Mucosa of rectum (tissue), 2 donors: ENCODE data around the gene CCDC51.

Experiments used
- H3K27ac ChIP-seq, 2 donors: one replicate each; pipeline ENCODE4 v1.7.0; 2013; ENCODE audit warnings: inconsistent platforms in 2 of 2, low read depth in 2 of 2, low read length in 2 of 2
- H3K27me3 ChIP-seq, 2 donors: one replicate each; pipeline ENCODE4 v1.7.0; 2013; ENCODE audit warnings: low read length in 2 of 2; ENCODE audit not compliant: control insufficient read depth in 2 of 2, insufficient read depth in 2 of 2
- H3K36me3 ChIP-seq, 2 donors: one replicate each; pipeline ENCODE4 v1.7.0; 2013; ENCODE audit warnings: low read length in 2 of 2; ENCODE audit not compliant: control insufficient read depth in 2 of 2, insufficient read depth in 2 of 2
- H3K4me1 ChIP-seq, 2 donors: one replicate each; pipeline ENCODE4 v1.7.0; 2013; ENCODE audit warnings: low read length in 2 of 2, mild to moderate bottlenecking in 1 of 2; ENCODE audit not compliant: control insufficient read depth in 2 of 2, insufficient read depth in 2 of 2
- H3K4me3 ChIP-seq, 2 donors: one replicate each; pipeline ENCODE4 v1.7.0; 2013; ENCODE audit warnings: low read length in 2 of 2
- H3K9ac ChIP-seq, 2 donors: one replicate each; pipeline ENCODE4 v1.7.0; 2013; ENCODE audit warnings: low read length in 2 of 2, low read depth in 1 of 2, mild to moderate bottlenecking in 1 of 2
- H3K9me3 ChIP-seq, 2 donors: one replicate each; pipeline ENCODE4 v1.7.0; 2013; ENCODE audit warnings: low read length in 2 of 2; ENCODE audit not compliant: control insufficient read depth in 2 of 2
- donor health status: healthy.
- donor health status: Normal muscosa, but diverticular disease.

CCDC51 gene

DNA sequence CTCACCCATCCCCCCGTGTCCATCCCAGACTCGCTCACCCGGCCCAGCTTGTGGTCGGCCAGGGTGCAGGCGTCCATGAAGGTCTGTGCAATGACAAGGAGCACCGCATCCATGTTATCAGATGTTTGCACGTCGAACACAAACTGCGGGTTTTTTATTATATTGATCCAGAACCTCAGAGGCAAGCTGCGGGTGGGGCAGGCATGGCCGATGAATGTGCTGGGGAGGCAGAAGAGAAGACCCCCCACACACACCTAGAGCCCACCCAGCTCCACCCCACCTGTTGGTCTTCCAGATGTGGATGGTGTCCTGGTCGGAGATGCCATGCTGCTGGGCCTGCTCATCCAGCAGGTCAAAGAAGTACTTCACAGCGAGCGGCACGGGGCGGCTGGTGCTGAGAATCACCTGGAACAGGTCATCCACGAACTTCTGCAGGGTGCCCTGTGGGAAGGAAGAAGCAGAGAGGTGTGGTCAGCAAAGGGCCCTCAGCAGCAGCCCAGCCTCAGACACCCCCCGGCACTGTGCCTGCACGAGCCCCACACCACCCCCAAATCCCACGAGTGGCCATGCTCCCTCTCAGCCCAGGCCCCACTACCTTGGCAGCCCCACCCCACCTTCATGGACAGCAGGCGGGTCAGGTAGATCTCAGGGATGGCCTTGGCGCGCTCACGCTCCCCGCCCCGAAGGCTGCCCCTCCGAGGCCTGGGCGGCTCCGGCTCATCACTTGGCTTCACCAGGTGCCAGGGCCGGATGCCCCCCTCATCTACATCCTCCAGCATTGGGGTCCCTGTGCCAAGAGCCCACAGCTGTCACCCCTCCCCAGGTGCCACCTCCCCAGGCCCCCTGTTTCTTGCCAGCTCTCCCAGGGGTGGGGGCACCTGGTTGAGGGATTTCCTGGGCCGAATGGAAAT is 30.4 kb downstream of the CCDC51 start:
- Histone ChIP-seq H3K4me3 (no peak overlapping the region), H3K36me3 (peaks cover 66 to 71% of the 10 kb centered on the region in 2 donors), H3K9ac (no peak overlapping the region), H3K4me1 (no peaks in the 10 kb centered on the region), H3K27ac (no peak overlapping the region), H3K27me3 (no peaks in the 10 kb centered on the region), H3K9me3 (no peaks in the 10 kb centered on the region)

DNA sequence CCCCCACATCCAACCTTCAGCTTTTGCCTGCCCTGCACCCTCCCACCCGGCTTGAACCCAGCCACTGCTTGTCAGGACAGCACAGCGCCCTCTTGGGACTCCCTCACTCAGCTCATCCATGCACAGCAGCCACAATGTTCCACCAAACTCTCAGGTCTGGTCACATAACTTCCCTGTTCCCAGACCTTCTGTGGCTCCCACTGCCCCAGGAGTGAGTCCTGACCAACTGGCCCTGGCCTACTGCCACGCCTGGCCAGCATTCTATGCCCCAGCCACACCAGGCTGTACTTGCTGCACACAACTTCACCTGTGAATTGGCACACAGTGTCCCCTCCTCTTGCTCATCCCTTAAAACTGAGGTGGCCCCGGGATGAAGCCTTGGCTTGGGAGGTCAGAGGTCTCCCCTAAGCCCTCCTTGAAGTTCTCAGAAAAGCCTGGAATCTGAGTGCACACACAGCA is 31.1 kb downstream of the CCDC51 start:
- no peak overlapping the region for H3K27ac ChIP-seq
- H3K9me3 ChIP-seq = no peaks in the 10 kb centered on the region
- H3K4me3 ChIP-seq = no peak overlapping the region
- H3K36me3 ChIP-seq = peaks cover 64 to 70% of the 10 kb centered on the region in 2 donors
- H3K4me1 ChIP-seq = no peaks in the 10 kb centered on the region
- no peaks in the 10 kb centered on the region for H3K27me3 ChIP-seq
- H3K9ac ChIP-seq = no peak overlapping the region

DNA sequence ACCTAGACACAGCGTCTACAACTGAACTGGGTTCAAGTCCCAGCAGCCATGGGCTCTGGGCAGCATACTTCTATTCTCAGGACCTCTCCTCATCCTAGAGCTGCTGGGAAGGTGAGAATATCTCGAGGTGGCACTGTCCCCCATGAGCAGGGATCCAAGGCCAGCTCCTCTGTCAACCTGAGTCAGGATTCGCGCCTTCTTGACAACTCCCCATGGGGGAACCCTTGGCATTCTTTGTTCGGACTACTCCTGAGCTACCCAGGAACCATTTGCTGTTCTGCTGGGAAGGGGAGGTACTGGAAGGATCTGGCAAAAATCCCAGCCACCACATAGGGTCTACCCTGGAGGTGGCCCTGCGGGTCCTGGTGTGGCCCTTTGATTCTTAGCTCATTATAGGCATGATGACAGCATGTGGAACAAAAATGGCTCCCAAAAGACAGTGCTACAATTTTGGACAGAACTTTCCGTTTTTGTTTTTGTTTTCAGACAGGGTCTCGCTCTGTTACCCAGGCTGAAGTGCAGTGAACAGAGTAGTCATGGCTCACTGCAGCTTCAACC is 32.3 kb downstream of the CCDC51 start:
- H3K4me1 ChIP-seq = no peaks in the 10 kb centered on the region
- no peaks in the 10 kb centered on the region for H3K9me3 ChIP-seq
- no peak overlapping the region for H3K27ac ChIP-seq
- no peak overlapping the region for H3K9ac ChIP-seq
- H3K4me3 ChIP-seq = no peak overlapping the region
- peaks cover 59 to 64% of the 10 kb centered on the region in 2 donors for H3K36me3 ChIP-seq
- H3K27me3 ChIP-seq = no peaks in the 10 kb centered on the region

DNA sequence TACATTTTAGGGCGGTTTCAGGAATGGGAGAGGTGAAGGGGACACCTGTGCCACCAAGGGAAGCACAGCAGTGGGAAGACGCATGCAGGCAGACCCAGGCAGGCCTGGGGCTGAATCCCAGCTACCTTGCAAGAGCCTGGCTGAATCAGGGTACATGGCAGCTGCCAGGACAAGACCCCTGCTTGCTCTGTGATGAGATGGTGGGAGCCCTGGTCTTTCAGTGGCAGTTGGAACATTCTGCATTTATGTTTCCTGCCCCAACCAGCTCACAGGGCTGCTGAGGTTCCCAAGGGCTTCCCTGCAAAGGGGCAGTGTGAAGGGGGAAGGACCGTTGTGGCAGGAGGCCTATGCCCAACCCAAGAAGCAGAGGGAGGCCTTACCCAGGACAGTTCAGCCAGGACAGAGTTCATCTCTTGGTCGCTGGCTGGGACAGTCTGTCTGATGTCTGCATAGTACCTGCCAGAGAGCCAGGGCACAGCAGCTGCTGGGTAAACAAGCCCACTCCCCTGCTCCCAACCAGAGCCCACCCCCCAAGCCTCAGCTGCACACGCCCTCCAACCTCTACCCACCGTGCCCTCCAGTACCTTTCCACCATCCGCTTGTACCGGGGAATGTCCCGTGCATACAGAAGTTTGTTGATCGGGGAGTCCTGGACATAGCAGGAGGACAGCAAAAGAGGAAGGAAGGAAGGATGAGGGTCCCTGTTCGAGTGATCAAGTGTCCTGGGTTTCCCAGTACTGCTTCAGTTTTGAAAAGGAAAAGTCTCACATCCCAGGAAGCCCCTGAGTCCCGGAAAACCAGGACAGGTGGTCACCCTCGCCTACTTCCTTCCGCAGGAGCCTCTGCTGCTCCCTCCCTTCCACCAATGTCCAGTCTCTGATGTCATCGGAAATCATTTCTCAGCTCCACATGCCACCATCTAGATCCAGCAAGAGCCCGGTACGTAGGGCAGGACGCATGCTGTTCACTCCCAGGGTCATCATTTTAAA is 33.2 kb downstream of the CCDC51 start:
- Histone ChIP-seq H3K27me3 (no peaks in the 10 kb centered on the region), H3K27ac (no peak overlapping the region), H3K36me3 (peaks cover 52 to 55% of the 10 kb centered on the region in 2 donors), H3K9me3 (no peaks in the 10 kb centered on the region), H3K4me1 (no peaks in the 10 kb centered on the region), H3K9ac (no peak overlapping the region), H3K4me3 (no peak overlapping the region)

DNA sequence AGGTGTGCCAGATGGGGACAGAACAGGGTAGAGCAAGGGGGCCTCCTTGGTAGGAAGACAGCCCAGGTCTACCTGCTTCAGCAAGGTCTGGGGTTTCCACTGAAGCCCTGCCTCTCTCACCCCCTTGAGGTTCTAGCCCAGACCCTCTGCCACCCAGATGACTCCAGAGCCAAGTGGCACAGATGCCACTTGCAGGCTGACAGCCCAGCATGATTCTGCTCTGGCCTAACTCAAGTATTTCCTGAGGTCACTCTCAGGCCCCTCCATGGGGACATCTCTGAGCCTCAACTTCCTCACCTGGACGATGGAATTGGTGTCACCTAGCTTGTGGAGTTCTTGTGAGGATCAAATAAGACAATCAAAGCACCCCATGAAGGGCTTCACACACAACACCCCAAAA is 33.9 kb downstream of the CCDC51 start:
- no peaks in the 10 kb centered on the region for H3K4me1 ChIP-seq

GRCh38 chr3:48405343-48405881 is 34.5 kb downstream of the CCDC51 start:
- H3K4me3 ChIP-seq = no peak overlapping the region
- H3K27ac ChIP-seq = no peak overlapping the region
- H3K9me3 ChIP-seq = no peaks in the 10 kb centered on the region
- no peaks in the 10 kb centered on the region for H3K27me3 ChIP-seq
- H3K9ac ChIP-seq = no peak overlapping the region
- H3K4me1 ChIP-seq = no peaks in the 10 kb centered on the region
- peaks cover 38 to 42% of the 10 kb centered on the region in 2 donors for H3K36me3 ChIP-seq

More for the DNA sequence above, 33.9 kb downstream of the CCDC51 start:
- Histone ChIP-seq H3K4me3 (no peak overlapping the region), H3K9ac (no peak overlapping the region), H3K36me3 (peaks cover 44 to 48% of the 10 kb centered on the region in 2 donors), H3K27ac (no peak overlapping the region), H3K27me3 (no peaks in the 10 kb centered on the region), H3K9me3 (no peaks in the 10 kb centered on the region)

DNA sequence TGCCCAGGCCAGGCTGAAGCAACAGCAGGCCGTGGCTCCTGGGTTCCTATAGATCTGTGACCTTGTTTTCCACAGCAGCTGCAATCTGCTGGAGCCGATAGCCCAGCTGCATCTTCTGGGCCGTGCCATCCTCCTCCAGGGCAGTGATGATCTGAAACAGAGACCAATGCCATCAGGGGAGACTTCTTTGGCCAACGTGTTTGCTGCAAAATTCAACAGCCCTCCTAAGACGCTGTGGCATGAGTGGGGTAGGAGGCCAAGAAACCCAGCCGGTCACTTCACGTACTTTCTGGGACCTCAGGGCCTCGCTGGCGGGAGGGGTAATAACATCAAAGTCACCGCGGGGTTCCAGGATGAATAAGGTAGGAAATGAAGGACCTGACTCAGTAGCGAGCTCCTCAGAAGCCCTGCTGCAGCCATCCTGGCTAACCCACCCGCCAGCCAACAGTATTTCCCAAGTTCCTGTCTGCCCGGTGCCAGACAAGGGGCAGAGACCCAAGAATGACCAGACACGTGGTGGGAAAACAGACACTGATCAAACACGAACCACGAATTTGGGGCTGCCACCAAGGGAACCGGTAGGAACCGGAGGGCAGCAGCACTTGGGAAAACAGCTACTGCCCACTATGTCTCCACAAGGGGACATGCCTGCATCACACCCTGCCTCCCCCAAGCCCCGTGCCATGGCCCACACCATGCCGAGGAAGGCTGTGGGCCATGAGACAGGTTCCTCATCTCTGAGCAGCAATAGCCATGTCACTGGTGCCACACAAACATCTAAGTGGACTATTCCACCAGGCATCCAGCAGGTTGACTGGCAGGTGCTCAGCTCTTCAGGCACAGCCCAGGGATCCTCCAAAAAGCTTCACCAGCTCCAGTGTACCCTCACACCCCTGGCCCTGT is 35.2 kb downstream of the CCDC51 start:
- H3K9me3 ChIP-seq = no peaks in the 10 kb centered on the region
- no peak overlapping the region for H3K4me3 ChIP-seq
- no peaks in the 10 kb centered on the region for H3K4me1 ChIP-seq
- no peaks in the 10 kb centered on the region for H3K27me3 ChIP-seq
- H3K9ac ChIP-seq = no peak overlapping the region
- no peak overlapping the region for H3K27ac ChIP-seq
- H3K36me3 ChIP-seq = peaks cover 34 to 37% of the 10 kb centered on the region in 2 donors

GRCh38 chr3:48403533-48404439 is 36.1 kb downstream of the CCDC51 start:
- Histone ChIP-seq H3K36me3 (peaks cover 26 to 28% of the 10 kb centered on the region in 2 donors), H3K9ac (no peak overlapping the region), H3K27me3 (no peaks in the 10 kb centered on the region), H3K9me3 (no peaks in the 10 kb centered on the region), H3K27ac (no peak overlapping the region), H3K4me3 (no peak overlapping the region), H3K4me1 (no peaks in the 10 kb centered on the region)
